ENCODE measurements around the gene ZNF236.

GRCh38 chr18:76772665-76773064 lies 49.7 kb upstream of the ZNF236 start:
- no peak for TF ChIP-seq CTCF (IDR thresholded peaks at IDR 0.05; ENCODE audit: poor library complexity)
- no peak for TF ChIP-seq EZH2 (IDR thresholded peaks at IDR 0.05; ENCODE audit: borderline replicate concordance)
